OCI-LY7 (cell line): ENCODE measurements around the gene RAP1A. TPM values are rescaled to one million over a fixed set of nuclear protein-coding genes. Genes with fewer than 3 reads are reported as not detected.
A peak's percentile ranks its signal among the peaks of the same experiment; 100 is the strongest.

Experiments used
- BruUV-seq: library from RNA; stranded (reverse); fragments of 400-500 nt; replicated peaks from 2 replicates; lab custom pipeline; 2021; lab: Mats Ljungman, UMichigan
- CTCF ChIA-PET: fragments of 300-600 bp; sonication (Branson Sonifier 250); formaldehyde crosslinking; loops from one replicate; lab custom pipeline; 2022; ENCODE audit warnings: antibody characterized with exemption; ENCODE audit not compliant: unreplicated experiment; lab: Charles Lee
- POLR2A ChIA-PET: fragments of 300-600 bp; sonication (Branson Sonifier 250); formaldehyde crosslinking; loops from one replicate; lab custom pipeline; 2022; ENCODE audit warnings: antibody characterized with exemption; lab: Charles Lee
- DNase-seq: peaks from one replicate; pipeline ENCODE4 v3.0.0-alpha.2; 2015; ENCODE audit warnings: low spot score
- H2AFZ ChIP-seq: fragments of 200-600 bp; sonication (generic), shearing (Covaris generic); 2 replicates; pipeline ENCODE4 v1.6.1; 2014; ENCODE audit warnings: mild to moderate bottlenecking, antibody characterized with exemption, low read length, moderate library complexity
- H3K27ac ChIP-seq: fragments of 200-600 bp; sonication (generic); 2 replicates; pipeline ENCODE4 v1.5.1; 2014; ENCODE audit warnings: mixed run types, low read depth, mild to moderate bottlenecking, moderate library complexity, low read length, inconsistent platforms; ENCODE audit not compliant: poor library complexity, severe bottlenecking
- H3K36me3 ChIP-seq: fragments of 200-600 bp; sonication (generic); 2 replicates; pipeline ENCODE4 v1.6.1; 2014; ENCODE audit warnings: mild to moderate bottlenecking, antibody characterized with exemption, low read length, moderate library complexity, mixed read lengths; ENCODE audit not compliant: insufficient read depth
- H3K4me1 ChIP-seq: fragments of 200-600 bp; sonication (generic); 2 replicates; pipeline ENCODE4 v1.5.1; 2014; ENCODE audit warnings: mild to moderate bottlenecking, low read length; ENCODE audit not compliant: insufficient read depth, poor library complexity, severe bottlenecking
- H3K4me2 ChIP-seq: fragments of 200-600 bp; sonication (generic); 2 replicates; pipeline ENCODE4 v1.6.1; 2014; ENCODE audit warnings: mild to moderate bottlenecking, low read length
- H3K4me3 ChIP-seq: fragments of 200-600 bp; sonication (generic); 2 replicates; pipeline ENCODE4 v1.5.1; 2014; ENCODE audit warnings: mild to moderate bottlenecking, low read depth, low read length; ENCODE audit not compliant: poor library complexity, severe bottlenecking
- H3K79me2 ChIP-seq: fragments of 200-600 bp; sonication (generic); 2 replicates; pipeline ENCODE4 v1.6.1; 2016; ENCODE audit warnings: low read depth, mild to moderate bottlenecking, low read length, moderate library complexity, mixed read lengths; ENCODE audit not compliant: insufficient read depth
- H3K9me2 ChIP-seq: fragments of 200-600 bp; sonication (generic); 2 replicates; pipeline ENCODE4 v1.6.1; 2016; ENCODE audit warnings: mild to moderate bottlenecking, low read length, mixed read lengths; ENCODE audit not compliant: insufficient read depth
- H3K9me3 ChIP-seq: fragments of 200-600 bp; sonication (generic); 2 replicates; pipeline ENCODE4 v1.6.1; 2014; ENCODE audit warnings: mild to moderate bottlenecking, mixed run types, low read length, mixed read lengths
- H4K20me1 ChIP-seq: fragments of 200-600 bp; sonication (generic); 2 replicates; pipeline ENCODE4 v1.6.1; 2014; ENCODE audit warnings: mild to moderate bottlenecking, antibody characterized with exemption, low read length, moderate library complexity, mixed read lengths; ENCODE audit not compliant: insufficient read depth
- EZH2phosphoT487 ChIP-seq: fragments of 200-600 bp; sonication (generic); IDR thresholded peaks from 2 replicates; pipeline ENCODE4 v1.6.1; 2018; ENCODE audit warnings: low read depth, borderline replicate concordance, mild to moderate bottlenecking, mixed run types, antibody characterized with exemption, low read length, moderate library complexity, mixed read lengths
- intact Hi-C: fragments of 100-400 bp; cut with micrococcal nuclease; formaldehyde crosslinking; loops from one replicate; pipeline ENCODE4 v1.10.0; 2022; ENCODE audit not compliant: unreplicated experiment
- total RNA-seq, 2 experiments: library from RNA; depleted of rRNA in 1 of 2; stranded (reverse); fragments of >200 nt in 1 of 2; shearing (Covaris generic) in 1 of 2; gene quantifications; 2 replicates each; pipeline ENCODE4 v1.2.3, GENCODE V29; 2014 to 2022
- TF ChIP-seq, protein P1 (sequence below): fragments of 200-600 bp; sonication (generic); conservative IDR thresholded peaks from 2 replicates; pipeline ENCODE4 v1.5.1; 2014; ENCODE audit warnings: mild to moderate bottlenecking, antibody characterized with exemption, low read length, moderate library complexity, mixed read lengths

Gene RAP1A
- total RNA-seq, 2 experiments from 2014 or later = 10.4 to 86.3 TPM

DNA sequence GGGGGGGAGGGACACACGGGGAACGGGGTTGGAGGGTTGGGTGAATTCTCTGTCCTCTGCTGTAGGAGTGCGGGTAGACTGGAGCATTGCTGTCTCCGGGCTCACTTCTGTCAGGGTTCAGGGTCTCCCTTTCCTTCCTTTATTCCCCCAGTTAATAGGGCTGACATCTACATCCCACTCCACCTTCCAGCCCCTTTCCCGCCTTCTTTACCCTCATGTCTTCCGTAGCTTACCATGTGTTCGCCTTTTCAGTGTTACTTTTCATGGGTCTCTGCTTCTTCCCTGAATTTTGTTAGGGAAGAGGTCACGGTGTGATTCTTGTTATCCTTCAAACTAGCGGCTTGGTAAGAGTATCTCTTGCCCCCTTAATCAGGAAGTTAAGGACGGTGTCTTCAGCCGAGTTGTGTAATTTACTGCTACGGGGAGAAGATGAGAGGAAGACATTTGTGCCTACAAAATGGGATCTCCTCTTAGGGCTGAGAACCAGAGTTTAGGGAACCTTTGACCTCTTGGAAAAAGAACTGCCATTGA, 917 bp downstream of the RAP1A start:
- Histone ChIP-seq H3K27ac (peak overlapping the region; percentile 53), H3K4me3 (peak overlapping the region; percentile 94), H3K4me2 (peak overlapping the region; percentile 79), H2AFZ (no peak overlapping the region), H4K20me1 (peaks cover 21% of the 10 kb centered on the region; the same call in 1 of the 2 replicates), H3K79me2 (peaks cover 57% of the 10 kb centered on the region), H3K9me3 (no peaks in the 10 kb centered on the region), H3K36me3 (peaks cover 25% of the 10 kb centered on the region), H3K9me2 (no peaks in the 10 kb centered on the region), H3K4me1 (peaks cover 79% of the 10 kb centered on the region)
- TF ChIP-seq EZH2phosphoT487 = no peak
- TF ChIP-seq, protein P1, sequence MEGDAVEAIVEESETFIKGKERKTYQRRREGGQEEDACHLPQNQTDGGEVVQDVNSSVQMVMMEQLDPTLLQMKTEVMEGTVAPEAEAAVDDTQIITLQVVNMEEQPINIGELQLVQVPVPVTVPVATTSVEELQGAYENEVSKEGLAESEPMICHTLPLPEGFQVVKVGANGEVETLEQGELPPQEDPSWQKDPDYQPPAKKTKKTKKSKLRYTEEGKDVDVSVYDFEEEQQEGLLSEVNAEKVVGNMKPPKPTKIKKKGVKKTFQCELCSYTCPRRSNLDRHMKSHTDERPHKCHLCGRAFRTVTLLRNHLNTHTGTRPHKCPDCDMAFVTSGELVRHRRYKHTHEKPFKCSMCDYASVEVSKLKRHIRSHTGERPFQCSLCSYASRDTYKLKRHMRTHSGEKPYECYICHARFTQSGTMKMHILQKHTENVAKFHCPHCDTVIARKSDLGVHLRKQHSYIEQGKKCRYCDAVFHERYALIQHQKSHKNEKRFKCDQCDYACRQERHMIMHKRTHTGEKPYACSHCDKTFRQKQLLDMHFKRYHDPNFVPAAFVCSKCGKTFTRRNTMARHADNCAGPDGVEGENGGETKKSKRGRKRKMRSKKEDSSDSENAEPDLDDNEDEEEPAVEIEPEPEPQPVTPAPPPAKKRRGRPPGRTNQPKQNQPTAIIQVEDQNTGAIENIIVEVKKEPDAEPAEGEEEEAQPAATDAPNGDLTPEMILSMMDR = no peak
- DNase-seq = peak; percentile 46
- ChIA-PET POLR2A (interaction anchor here (0.6 to 6.3 kb wide), 9 partner anchors 7 to 609 kb away, joined by 3 to 93 read pairs (median 6); no protein-coding TSS in a partner anchor), CTCF (interaction anchor here (0.6 to 0.7 kb wide), 3 partner anchors 28 to 140 kb away, joined by 4 to 6 read pairs (median 5); no protein-coding TSS in a partner anchor)
- intact Hi-C loops = loop anchor here (10.0 kb wide), 3 partner anchors 134 to 746 kb away; partner anchors contain the start of genes CD53 and DDX20
- no TSS peak for BruUV-seq

GRCh38 chr1:111621050-111621449, 1.5 kb downstream of the RAP1A start:
- Histone ChIP-seq H3K79me2 (peaks cover 62% of the 10 kb centered on the region), H3K27ac (peak overlapping the region; percentile 53), H3K36me3 (peaks cover 30% of the 10 kb centered on the region), H3K4me3 (peak overlapping the region; percentile 94), H3K4me2 (peak overlapping the region; percentile 79), H3K9me3 (no peaks in the 10 kb centered on the region), H3K4me1 (peaks cover 79% of the 10 kb centered on the region), H3K9me2 (no peaks in the 10 kb centered on the region), H2AFZ (no peak overlapping the region), H4K20me1 (peaks cover 25% of the 10 kb centered on the region; the same call in 1 of the 2 replicates)
- TF ChIP-seq, protein P1 = no peak
- no peak for TF ChIP-seq EZH2phosphoT487
- CTCF ChIA-PET = interaction anchor here (1.5 kb wide), 1 partner anchor 113 kb away, joined by 4 read pairs; no protein-coding TSS in a partner anchor
- intact Hi-C loops = loop anchor here (1.0 to 10.0 kb wide), 4 partner anchors 113 to 746 kb away; partner anchors contain the start of genes CD53 and DDX20
- POLR2A ChIA-PET = interaction anchor here (1.3 to 6.3 kb wide), 4 partner anchors 9 to 114 kb away, joined by 4 to 93 read pairs (median 21); no protein-coding TSS in a partner anchor
- no TSS peak for BruUV-seq
- DNase-seq = no peak
